IPS DF 6.9 (cell line): ENCODE measurements around the gene NT5DC4.
"Not testable (repeated sequence)": the region's sequence is repeated elsewhere in the genome, so short reads cannot be mapped to it uniquely, and the experiment has no call there.

Experiments used
- DNase-seq: peaks from one replicate; pipeline ENCODE4 v3.0.0-alpha.2; 2013; ENCODE audit warnings: low read depth, low spot score
- H3K27ac ChIP-seq: one replicate; pipeline ENCODE4 v1.5.1; 2013; ENCODE audit warnings: low read length, control low read depth
- H3K27me3 ChIP-seq: 2 replicates; pipeline ENCODE4 v1.6.1; 2013; ENCODE audit warnings: mild to moderate bottlenecking, low read length; ENCODE audit not compliant: control insufficient read depth, insufficient read depth
- H3K36me3 ChIP-seq: 2 replicates; pipeline ENCODE4 v1.6.1; 2013; ENCODE audit warnings: low read length; ENCODE audit not compliant: control insufficient read depth, insufficient read depth
- H3K4me1 ChIP-seq: 2 replicates; pipeline ENCODE4 v1.6.1; 2013; ENCODE audit warnings: low read length; ENCODE audit not compliant: control insufficient read depth, insufficient read depth
- H3K4me3 ChIP-seq: 2 replicates; pipeline ENCODE4 v1.5.1; 2013; ENCODE audit warnings: mild to moderate bottlenecking, low read length
- H3K9me3 ChIP-seq: 2 replicates; pipeline ENCODE4 v1.6.1; 2013; ENCODE audit warnings: low read length, inconsistent platforms; ENCODE audit not compliant: control insufficient read depth, insufficient read depth
- WGBS: extraction: QIAGEN DNeasy Blood & Tissue Kit; methylation state at CpG from one replicate; pipeline ENCODE4 v1.1.7; 2013; ENCODE audit warnings: mixed read lengths, missing lambda C conversion rate; ENCODE audit not compliant: insufficient read length, insufficient coverage; 5-methylcytosine and 5-hydroxymethylcytosine counted together

The NT5DC4 gene

DNA sequence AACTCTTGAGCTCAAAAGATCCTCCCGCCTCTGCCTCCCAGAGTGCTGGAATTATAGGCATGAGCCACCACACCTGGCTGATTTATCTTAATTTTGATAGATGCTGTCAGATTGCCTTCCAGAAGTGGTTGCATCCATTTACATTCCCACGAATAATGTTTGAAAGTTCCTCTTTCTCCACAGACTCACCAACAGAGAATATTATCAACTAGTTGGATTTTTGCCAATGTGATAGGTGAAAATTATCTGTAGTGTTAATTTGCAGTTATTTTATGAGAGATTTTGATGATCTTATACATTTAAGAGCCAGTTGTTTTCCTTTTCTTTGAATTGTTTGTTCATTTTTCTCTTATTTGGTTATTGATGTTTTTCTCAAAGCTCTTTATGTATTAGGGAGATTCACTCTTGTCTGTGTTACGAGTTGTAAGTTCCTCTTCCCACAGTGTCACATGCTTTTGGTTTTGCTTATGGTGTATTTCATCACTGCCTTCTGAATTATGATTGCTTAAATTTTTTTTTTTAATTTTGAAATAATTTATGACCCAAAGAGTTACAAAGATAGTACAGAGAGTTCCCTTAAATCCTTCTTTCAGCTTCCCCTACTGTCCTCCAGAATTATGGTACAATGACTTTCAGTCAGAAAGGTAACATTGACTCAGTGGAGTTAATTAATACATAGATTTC is 20.7 kb upstream of the NT5DC4 start:
- DNase-seq: no peak
- H3K36me3 ChIP-seq: no peaks in the 10 kb centered on the region
- no peaks in the 10 kb centered on the region for H3K4me1 ChIP-seq
- no peak overlapping the region for H3K27ac ChIP-seq
- H3K9me3 ChIP-seq: no peaks in the 10 kb centered on the region
- WGBS: no CpG with 5 or more reads among the region's 3 CpGs
- H3K27me3 ChIP-seq: no peaks in the 10 kb centered on the region
- H3K4me3 ChIP-seq: no peak overlapping the region

- no peaks in the 10 kb centered on the region for H3K9me3 ChIP-seq
- H3K27me3 ChIP-seq: no peaks in the 10 kb centered on the region
- H3K36me3 ChIP-seq: no peaks in the 10 kb centered on the region
- no CpG with 5 or more reads among the region's 8 CpGs for WGBS
- DNase-seq: no peak
- no peak overlapping the region for H3K27ac ChIP-seq
- H3K4me1 ChIP-seq: no peaks in the 10 kb centered on the region
- no peak overlapping the region for H3K4me3 ChIP-seq
These were observed 19.8 kb upstream of the NT5DC4 start for GRCh38 chr2:112701052-112701451.

DNA sequence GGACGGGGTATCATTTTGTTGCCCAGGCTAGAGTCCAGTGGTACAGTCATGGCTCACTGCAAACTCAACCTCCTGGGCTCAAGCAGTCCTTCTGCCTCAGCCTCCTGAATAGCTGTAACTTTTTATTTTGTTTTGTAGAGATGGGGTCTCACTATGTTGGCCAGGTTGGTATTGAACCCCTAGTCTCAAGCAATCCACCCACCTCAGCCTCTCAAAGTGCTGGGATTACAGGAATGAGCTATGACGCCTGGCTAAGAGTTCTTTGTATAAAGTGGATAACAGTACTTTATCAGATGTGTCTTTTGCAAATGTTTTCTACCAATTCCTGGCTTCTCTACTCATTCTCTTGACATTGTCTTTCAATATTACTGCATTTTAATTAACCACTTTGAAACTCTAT is 17.1 kb upstream of the NT5DC4 start:
- no CpG with 5 or more reads among the region's 2 CpGs for WGBS
- no peak overlapping the region for H3K27ac ChIP-seq
- H3K9me3 ChIP-seq: no peaks in the 10 kb centered on the region
- H3K4me3 ChIP-seq: no peak overlapping the region
- no peaks in the 10 kb centered on the region for H3K36me3 ChIP-seq
- no peak for DNase-seq
- H3K27me3 ChIP-seq: no peaks in the 10 kb centered on the region
- no peaks in the 10 kb centered on the region for H3K4me1 ChIP-seq

GRCh38 chr2:112705575-112705974 is 15.2 kb upstream of the NT5DC4 start:
- no peaks in the 10 kb centered on the region for H3K9me3 ChIP-seq
- no peak overlapping the region for H3K27ac ChIP-seq
- H3K27me3 ChIP-seq: no peaks in the 10 kb centered on the region
- H3K4me1 ChIP-seq: no peaks in the 10 kb centered on the region
- no peaks in the 10 kb centered on the region for H3K36me3 ChIP-seq
- DNase-seq: no peak
- H3K4me3 ChIP-seq: no peak overlapping the region
- no CpG with 5 or more reads among the region's 4 CpGs for WGBS

- WGBS: no CpG with 5 or more reads among the region's 5 CpGs
These were observed 14.6 kb upstream of the NT5DC4 start for GRCh38 chr2:112706170-112706664.

DNA sequence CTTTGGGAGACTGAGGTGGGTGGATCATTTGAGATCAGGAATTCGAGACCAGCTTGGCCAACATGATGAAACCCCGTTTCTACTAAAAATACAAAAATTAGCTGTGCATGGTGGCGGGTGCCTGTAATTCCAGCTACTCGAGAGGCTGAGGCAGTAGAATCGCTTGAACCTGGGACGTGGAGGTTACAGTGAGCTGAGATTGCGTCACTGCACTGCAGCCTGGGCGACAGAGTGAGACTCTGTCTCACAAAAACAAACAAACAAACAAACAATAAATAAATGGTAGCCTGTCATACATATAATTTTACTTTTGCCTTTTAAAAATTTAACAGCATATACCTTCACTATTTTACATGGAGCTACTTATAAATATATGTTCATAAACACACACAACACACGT is 13.9 kb upstream of the NT5DC4 start:
- not testable (repeated sequence) for H3K4me1 ChIP-seq, H3K36me3 ChIP-seq, H3K9me3 ChIP-seq, H3K27ac ChIP-seq, DNase-seq, H3K27me3 ChIP-seq, H3K4me3 ChIP-seq
- 100% methylated on average over 1 of the region's 9 CpGs for WGBS

More at GRCh38 chr2:112706170-112706664, 14.6 kb upstream of the NT5DC4 start:
- no peaks in the 10 kb centered on the region for H3K27me3 ChIP-seq
- H3K9me3 ChIP-seq: no peaks in the 10 kb centered on the region
- H3K4me1 ChIP-seq: no peaks in the 10 kb centered on the region
- H3K4me3 ChIP-seq: no peak overlapping the region
- DNase-seq: no peak
- no peaks in the 10 kb centered on the region for H3K36me3 ChIP-seq
- H3K27ac ChIP-seq: no peak overlapping the region

- no peak for DNase-seq
- no CpG with 5 or more reads among the region's 10 CpGs for WGBS
- Histone ChIP-seq H3K27me3 (no peaks in the 10 kb centered on the region), H3K27ac (no peak overlapping the region), H3K4me3 (no peak overlapping the region), H3K9me3 (no peaks in the 10 kb centered on the region), H3K36me3 (no peaks in the 10 kb centered on the region), H3K4me1 (no peaks in the 10 kb centered on the region)
These were observed 11.9 kb upstream of the NT5DC4 start for GRCh38 chr2:112708968-112709367.

DNA sequence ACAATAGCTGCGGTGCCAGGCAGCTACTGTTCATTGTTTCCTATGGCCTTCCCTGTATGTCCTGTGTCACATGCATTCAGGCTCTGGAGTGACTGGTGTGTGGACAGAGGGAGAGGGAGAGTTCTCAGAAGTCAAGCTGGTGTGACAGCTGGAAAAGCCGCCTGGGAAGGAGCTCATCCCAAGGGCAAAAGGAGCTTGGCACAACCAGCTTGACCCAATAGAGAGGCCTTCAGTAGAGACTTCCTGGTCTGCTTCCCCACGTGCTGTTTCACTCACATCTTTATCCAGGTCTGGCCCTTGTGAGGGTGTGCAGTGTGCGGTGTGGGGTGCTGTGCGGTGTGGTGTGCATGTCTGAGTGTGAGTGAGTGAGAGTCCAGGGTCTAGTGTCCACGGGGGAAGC is 11.1 kb upstream of the NT5DC4 start:
- H3K27ac ChIP-seq: no peak overlapping the region
- no CpG with 5 or more reads among the region's 6 CpGs for WGBS

GRCh38 chr2:112710956-112711750 is 9.7 kb upstream of the NT5DC4 start:
- no peak overlapping the region for H3K27ac ChIP-seq
- no peaks in the 10 kb centered on the region for H3K36me3 ChIP-seq
- H3K4me3 ChIP-seq: no peak overlapping the region
- no peaks in the 10 kb centered on the region for H3K9me3 ChIP-seq
- H3K27me3 ChIP-seq: no peaks in the 10 kb centered on the region
- H3K4me1 ChIP-seq: no peaks in the 10 kb centered on the region
- DNase-seq: no peak
- no CpG with 5 or more reads among the region's 9 CpGs for WGBS

More for the DNA sequence above, 11.1 kb upstream of the NT5DC4 start:
- Histone ChIP-seq H3K4me1 (no peaks in the 10 kb centered on the region), H3K9me3 (no peaks in the 10 kb centered on the region), H3K36me3 (no peaks in the 10 kb centered on the region), H3K4me3 (no peak overlapping the region), H3K27me3 (no peaks in the 10 kb centered on the region)
- no peak for DNase-seq

GRCh38 chr2:112712465-112712864 is 8.4 kb upstream of the NT5DC4 start:
- WGBS: no CpG with 5 or more reads among the region's 3 CpGs
- Histone ChIP-seq H3K4me1 (no peaks in the 10 kb centered on the region), H3K36me3 (no peaks in the 10 kb centered on the region), H3K4me3 (no peak overlapping the region), H3K27ac (no peak overlapping the region), H3K27me3 (no peaks in the 10 kb centered on the region), H3K9me3 (no peaks in the 10 kb centered on the region)
- DNase-seq: no peak
